ENCODE measurements around the gene ETDA.

The ETDA gene

GRCh38 chrX:135273162-135273561, 21.3 kb downstream of the ETDA start:
- no peak for TF ChIP-seq CTCF (conservative IDR thresholded peaks at IDR 0.05; ENCODE audit: low read depth, low read length)
- no peak overlapping the region for H3K4me3 ChIP-seq (ENCODE audit: low read length)
- no peak for DNase-seq (ENCODE audit: low read depth)

GRCh38 chrX:135275973-135276372, 24.1 kb downstream of the ETDA start:
- DNase-seq (ENCODE audit: low read depth) = no peak
- no peak for TF ChIP-seq CTCF (conservative IDR thresholded peaks at IDR 0.05; ENCODE audit: low read depth, low read length)
- H3K4me3 ChIP-seq (ENCODE audit: low read length) = no peak overlapping the region

- DNase-seq (ENCODE audit: low read depth) = no peak
- no peak overlapping the region for H3K4me3 ChIP-seq (ENCODE audit: low read length)
- no peak for TF ChIP-seq CTCF (conservative IDR thresholded peaks at IDR 0.05; ENCODE audit: low read depth, low read length)
Measured at GRCh38 chrX:135287266-135287823, 35.5 kb downstream of the ETDA start.

GRCh38 chrX:135295238-135295943, 43.5 kb downstream of the ETDA start:
- H3K4me3 ChIP-seq (ENCODE audit: low read length) = peak overlapping the region; percentile 47
- peak; percentile 35 for TF ChIP-seq CTCF (conservative IDR thresholded peaks at IDR 0.05; ENCODE audit: low read depth, low read length)
- DNase-seq (ENCODE audit: low read depth) = no peak

- DNase-seq (ENCODE audit: low read depth) = no peak
- peak overlapping the region; percentile 47 for H3K4me3 ChIP-seq (ENCODE audit: low read length)
- TF ChIP-seq CTCF (conservative IDR thresholded peaks at IDR 0.05; ENCODE audit: low read depth, low read length) = no peak
Measured at GRCh38 chrX:135295944-135296305, 44.1 kb downstream of the ETDA start.

GRCh38 chrX:135302269-135302873, 50.5 kb downstream of the ETDA start:
- H3K4me3 ChIP-seq (ENCODE audit: low read length) = no peak overlapping the region
- TF ChIP-seq CTCF (conservative IDR thresholded peaks at IDR 0.05; ENCODE audit: low read depth, low read length) = no peak
- DNase-seq (ENCODE audit: low read depth) = no peak
